PC-9 (cell line): Measurements from ENCODE around the gene NCDN. TPM values are rescaled to one million over a fixed set of nuclear protein-coding genes. Genes with fewer than 3 reads are reported as not detected.

Source experiments
- BruUV-seq: library from RNA; stranded (reverse); fragments of 400-500 nt; replicated peaks from 2 replicates; lab custom pipeline; 2021; lab: Mats Ljungman, UMichigan
- CTCF ChIA-PET: fragments of 300-600 bp; sonication (Branson Sonifier 250); formaldehyde crosslinking; loops from one replicate; lab custom pipeline; 2022; ENCODE audit warnings: antibody characterized with exemption; lab: Charles Lee
- POLR2A ChIA-PET: fragments of 300-600 bp; sonication (Branson Sonifier 250); formaldehyde crosslinking; loops from one replicate; lab custom pipeline; 2022; ENCODE audit warnings: antibody characterized with exemption; ENCODE audit not compliant: unreplicated experiment; lab: Charles Lee
- DNase-seq, 2 experiments: peaks; one replicate each; pipeline versions ENCODE4 v3.0.0 to v3.0.0-alpha.2; 2015 to 2022; ENCODE audit warnings: mixed read lengths in 1 of 2
- H2AFZ ChIP-seq: fragments of 200-600 bp; sonication (generic); 2 replicates; pipeline ENCODE4 v1.8.1; 2017; ENCODE audit warnings: antibody characterized with exemption
- H3F3A ChIP-seq: fragments of 200-600 bp; sonication (generic); 2 replicates; pipeline ENCODE4 v1.8.1; 2017; ENCODE audit warnings: antibody characterized with exemption, mild to moderate bottlenecking, low read depth; ENCODE audit not compliant: insufficient read depth
- H3K27ac ChIP-seq: fragments of 200-600 bp; sonication (generic); 2 replicates; pipeline ENCODE4 v1.6.1; 2016; ENCODE audit warnings: mixed run types
- H3K27me3 ChIP-seq: fragments of 200-600 bp; sonication (generic); 2 replicates; pipeline ENCODE4 v1.6.1; 2016; ENCODE audit warnings: low read depth, mixed run types; ENCODE audit not compliant: insufficient read depth
- H3K36me3 ChIP-seq: fragments of 200-600 bp; sonication (generic); 2 replicates; pipeline ENCODE4 v1.6.1; 2016; ENCODE audit warnings: low read depth, mixed run types
- H3K4me1 ChIP-seq: fragments of 200-600 bp; sonication (generic); replicated peaks from 2 replicates; pipeline ENCODE4 v1.6.1; 2016; ENCODE audit warnings: mixed run types; ENCODE audit not compliant: insufficient read depth
- H3K4me2 ChIP-seq: fragments of 200-600 bp; sonication (generic); 2 replicates; pipeline ENCODE4 v1.6.1; 2017; ENCODE audit warnings: mixed run types
- H3K4me3 ChIP-seq: fragments of 200-600 bp; sonication (generic); 2 replicates; pipeline ENCODE4 v1.6.1; 2016; ENCODE audit warnings: mixed run types
- H3K79me2 ChIP-seq: fragments of 200-600 bp; sonication (generic); 2 replicates; pipeline ENCODE4 v1.6.1; 2017; ENCODE audit warnings: low read depth, mixed run types
- H3K9me2 ChIP-seq: fragments of 200-600 bp; sonication (generic); 2 replicates; pipeline ENCODE4 v1.8.1; 2017; ENCODE audit warnings: mild to moderate bottlenecking; ENCODE audit not compliant: insufficient read depth
- H3K9me3 ChIP-seq: fragments of 200-600 bp; sonication (generic); 2 replicates; pipeline ENCODE4 v1.8.1; 2016; ENCODE audit warnings: low read depth; ENCODE audit not compliant: insufficient read depth
- H4K20me1 ChIP-seq: fragments of 200-600 bp; sonication (generic); 2 replicates; pipeline ENCODE4 v1.8.1; 2017; ENCODE audit not compliant: insufficient read depth
- CTCF ChIP-seq: fragments of 200-600 bp; sonication (generic); conservative IDR thresholded peaks from 2 replicates; pipeline ENCODE4 v1.6.1; 2017; ENCODE audit warnings: mixed run types, antibody characterized with exemption, mild to moderate bottlenecking, moderate library complexity
- EZH2 ChIP-seq: fragments of 200-600 bp; sonication (generic); IDR thresholded peaks from 2 replicates; pipeline ENCODE4 v1.8.0; 2017; ENCODE audit warnings: antibody characterized with exemption, low read depth
- intact Hi-C: fragments of 100-400 bp; cut with micrococcal nuclease; formaldehyde crosslinking; loops from one replicate; pipeline ENCODE4 v1.10.0; 2022; ENCODE audit not compliant: unreplicated experiment
- total RNA-seq: library from RNA; stranded (reverse); gene quantifications from 2 replicates; pipeline ENCODE4 v1.2.3, GENCODE V29; 2021

The NCDN gene
- total RNA-seq, 1 experiment from 2014 or later: 26.6 TPM

- H3K27me3 ChIP-seq: no peaks in the 10 kb centered on the region
- DNase-seq: no peak
- H3K9me2 ChIP-seq: no peaks in the 10 kb centered on the region
- no peak overlapping the region for H2AFZ ChIP-seq
- ChIA-PET POLR2A (no interaction called here), CTCF (interaction anchor here (0.6 kb wide), 1 partner anchor 134 kb away, joined by 3 read pairs; no protein-coding TSS in a partner anchor)
- H3K79me2 ChIP-seq: peaks cover 77% of the 10 kb centered on the region
- H3K4me2 ChIP-seq: no peak overlapping the region
- H3K4me3 ChIP-seq: no peak overlapping the region
- intact Hi-C loops: no loop called here
- H3K4me1 ChIP-seq: no peaks in the 10 kb centered on the region
- H3F3A ChIP-seq: no peaks in the 10 kb centered on the region
- TF ChIP-seq CTCF (no peak), EZH2 (no peak)
- peaks cover 22% of the 10 kb centered on the region for H3K36me3 ChIP-seq
- no peaks in the 10 kb centered on the region for H3K9me3 ChIP-seq
- peaks cover 59% of the 10 kb centered on the region for H4K20me1 ChIP-seq
- no peak overlapping the region for H3K27ac ChIP-seq
- BruUV-seq: no TSS peak
Measured at GRCh38 chr1:35615440-35615839, 57.8 kb downstream of the NCDN start.

Other genes with a start within 250 kb of the NCDN start
- 69.1 and 72.0 TPM in 2 replicates for gene KIAA0319L, start 396 bp upstream of the NCDN start, total RNA-seq
- gene TFAP2E, start 15.5 kb downstream of the NCDN start, total RNA-seq: 0.72 and 1.3 TPM in 2 replicates
- 138 and 206 TPM in 2 replicates for gene PSMB2, start 83.7 kb downstream of the NCDN start, total RNA-seq
- gene C1orf216, start 161.1 kb downstream of the NCDN start, total RNA-seq: 7.6 and 9.9 TPM in 2 replicates
- gene CLSPN, start 212.2 kb downstream of the NCDN start, total RNA-seq: 18.9 and 26.7 TPM in 2 replicates